Activated T-cell treated with anti-CD3 and anti-CD28 coated beads, Interleukin-2, amount 50 U/mL, for 24 hours (primary cell): ENCODE results near the gene BLZF1.
"Not testable (repeated sequence)": the region's sequence is repeated elsewhere in the genome, so short reads cannot be mapped to it uniquely, and the experiment has no call there.

Experiments
- DNase-seq: peaks from one replicate; pipeline ENCODE4 v3.0.0-alpha.2; 2020
- H3K27ac Mint-ChIP-seq: 2 replicates; pipeline ENCODE4 v1.8.0; 2020; ENCODE audit warnings: mild to moderate bottlenecking, mixed read lengths
- H3K27me3 Mint-ChIP-seq: 2 replicates; pipeline ENCODE4 v1.8.0; 2020; ENCODE audit warnings: mixed read lengths
- H3K36me3 Mint-ChIP-seq: 2 replicates; pipeline ENCODE4 v1.8.0; 2020; ENCODE audit warnings: low read depth, mixed read lengths
- H3K4me1 Mint-ChIP-seq: 2 replicates; pipeline ENCODE4 v1.8.0; 2020; ENCODE audit warnings: low read depth, mixed read lengths
- H3K4me3 Mint-ChIP-seq: 2 replicates; pipeline ENCODE4 v1.8.0; 2020; ENCODE audit warnings: mild to moderate bottlenecking, moderate library complexity, mixed read lengths
- H3K9me3 Mint-ChIP-seq: 2 replicates; pipeline ENCODE4 v1.8.0; 2020; ENCODE audit warnings: mixed read lengths

Gene BLZF1

GRCh38 chr1:169383449-169383848 lies 15.5 kb downstream of the BLZF1 start:
- no peaks in the 10 kb centered on the region for H3K9me3 Mint-ChIP-seq
- no peak for DNase-seq
- H3K27ac Mint-ChIP-seq: no peak overlapping the region
- H3K36me3 Mint-ChIP-seq: peaks cover 36% of the 10 kb centered on the region
- H3K4me3 Mint-ChIP-seq: no peak overlapping the region
- H3K27me3 Mint-ChIP-seq: no peaks in the 10 kb centered on the region
- no peaks in the 10 kb centered on the region for H3K4me1 Mint-ChIP-seq

GRCh38 chr1:169387399-169387798 lies 19.4 kb downstream of the BLZF1 start:
- no peak for DNase-seq
- Mint-ChIP-seq H3K27me3 (no peaks in the 10 kb centered on the region), H3K4me3 (no peak overlapping the region), H3K36me3 (peaks cover 47% of the 10 kb centered on the region), H3K27ac (no peak overlapping the region), H3K4me1 (peaks cover 16% of the 10 kb centered on the region), H3K9me3 (no peaks in the 10 kb centered on the region)

GRCh38 chr1:169390303-169390702 lies 22.3 kb downstream of the BLZF1 start:
- H3K4me1 Mint-ChIP-seq: peaks cover 16% of the 10 kb centered on the region
- H3K9me3 Mint-ChIP-seq: no peaks in the 10 kb centered on the region
- H3K27me3 Mint-ChIP-seq: no peaks in the 10 kb centered on the region

GRCh38 chr1:169392406-169392805 lies 24.4 kb downstream of the BLZF1 start:
- no peaks in the 10 kb centered on the region for H3K27me3 Mint-ChIP-seq
- peaks cover 79% of the 10 kb centered on the region for H3K36me3 Mint-ChIP-seq
- no peak overlapping the region for H3K27ac Mint-ChIP-seq
- H3K4me3 Mint-ChIP-seq: no peak overlapping the region
- H3K9me3 Mint-ChIP-seq: no peaks in the 10 kb centered on the region
- H3K4me1 Mint-ChIP-seq: peaks cover 16% of the 10 kb centered on the region
- no peak for DNase-seq

More at GRCh38 chr1:169390303-169390702, 22.3 kb downstream of the BLZF1 start:
- no peak for DNase-seq
- H3K27ac Mint-ChIP-seq: peak overlapping the region; percentile 47
- H3K36me3 Mint-ChIP-seq: peaks cover 69% of the 10 kb centered on the region
- H3K4me3 Mint-ChIP-seq: no peak overlapping the region

- Mint-ChIP-seq H3K36me3 (peaks cover 51% of the 10 kb centered on the region), H3K9me3 (peaks cover 4% of the 10 kb centered on the region), H3K4me3 (no peak overlapping the region), H3K27me3 (no peaks in the 10 kb centered on the region), H3K4me1 (no peaks in the 10 kb centered on the region), H3K27ac (no peak overlapping the region)
- DNase-seq: no peak
Observed at GRCh38 chr1:169395955-169396354, 28.0 kb downstream of the BLZF1 start.

- H3K27me3 Mint-ChIP-seq, H3K27ac Mint-ChIP-seq, H3K36me3 Mint-ChIP-seq, H3K4me1 Mint-ChIP-seq, H3K4me3 Mint-ChIP-seq, DNase-seq: not testable (repeated sequence)
- H3K9me3 Mint-ChIP-seq: peaks cover 36% of the 10 kb centered on the region
Observed at GRCh38 chr1:169402578-169402977, 34.6 kb downstream of the BLZF1 start.

- H3K27ac Mint-ChIP-seq: not testable (repeated sequence)
- peaks cover 48% of the 10 kb centered on the region for H3K9me3 Mint-ChIP-seq
Observed at GRCh38 chr1:169408340-169408739, 40.3 kb downstream of the BLZF1 start.

GRCh38 chr1:169414952-169415351 lies 47.0 kb downstream of the BLZF1 start:
- peaks cover 24% of the 10 kb centered on the region for H3K9me3 Mint-ChIP-seq
- H3K27me3 Mint-ChIP-seq: peaks cover 3% of the 10 kb centered on the region
- H3K27ac Mint-ChIP-seq: no peak overlapping the region
- H3K4me1 Mint-ChIP-seq: no peaks in the 10 kb centered on the region
- no peaks in the 10 kb centered on the region for H3K36me3 Mint-ChIP-seq
- DNase-seq: no peak
- no peak overlapping the region for H3K4me3 Mint-ChIP-seq

More at GRCh38 chr1:169408340-169408739, 40.3 kb downstream of the BLZF1 start:
- not testable (repeated sequence) for H3K4me1 Mint-ChIP-seq, H3K36me3 Mint-ChIP-seq, H3K4me3 Mint-ChIP-seq, H3K27me3 Mint-ChIP-seq, DNase-seq

GRCh38 chr1:169421309-169421708 lies 53.3 kb downstream of the BLZF1 start:
- Mint-ChIP-seq H3K36me3 (no peaks in the 10 kb centered on the region), H3K4me1 (no peaks in the 10 kb centered on the region), H3K27me3 (peaks cover 45% of the 10 kb centered on the region), H3K27ac (no peak overlapping the region), H3K4me3 (no peak overlapping the region), H3K9me3 (no peaks in the 10 kb centered on the region)
- no peak for DNase-seq

GRCh38 chr1:169426174-169426705 lies 58.2 kb downstream of the BLZF1 start:
- DNase-seq: no peak
- peaks cover 86% of the 10 kb centered on the region for H3K27me3 Mint-ChIP-seq
- H3K36me3 Mint-ChIP-seq: no peaks in the 10 kb centered on the region
- H3K9me3 Mint-ChIP-seq: no peaks in the 10 kb centered on the region
- peaks cover 8% of the 10 kb centered on the region for H3K4me1 Mint-ChIP-seq
- H3K27ac Mint-ChIP-seq: no peak overlapping the region
- H3K4me3 Mint-ChIP-seq: no peak overlapping the region

- H3K9me3 Mint-ChIP-seq: peaks cover 3% of the 10 kb centered on the region
- DNase-seq: peak; percentile 76
- H3K27me3 Mint-ChIP-seq: peaks cover 86% of the 10 kb centered on the region
- H3K4me1 Mint-ChIP-seq: peaks cover 8% of the 10 kb centered on the region
- H3K36me3 Mint-ChIP-seq: no peaks in the 10 kb centered on the region
- peak within 1 kb of the TSS; percentile 82 for H3K4me3 Mint-ChIP-seq
- no peak within 1 kb of the TSS for H3K27ac Mint-ChIP-seq
Observed at GRCh38 chr1:169427081-169427641, 59.2 kb downstream of the BLZF1 start, which contains the start of gene CCDC181. Gene CCDC181 (minus strand): TSS chr1:169427474. CDS start chr1:169424927, 2,547 bp downstream.
